ENCODE results near the gene PRKAG2.

Gene PRKAG2

GRCh38 chr7:151823566-151824372 lies 53.1 kb downstream of the PRKAG2 start:
- Histone ChIP-seq H3K36me3 (replicated peaks) (no peaks in the 10 kb centered on the region), H3K4me3 (ENCODE audit: low read depth, low read length) (no peak overlapping the region), H3K27ac (no peak overlapping the region), H3K27me3 (replicated peaks) (peaks cover 13% of the 10 kb centered on the region)
- TF ChIP-seq CTCF (IDR thresholded peaks at IDR 0.05; ENCODE audit: low read depth, low read length, missing control alignments): no peak
- in situ Hi-C loops (cut with HindIII; ENCODE audit: low pct_ligation_motif_present, low sequenced_read_pairs): no loop called here
- DNase-seq: no peak

GRCh38 chr7:151822541-151823181 lies 54.3 kb downstream of the PRKAG2 start:
- Histone ChIP-seq H3K27ac (no peak overlapping the region), H3K27me3 (replicated peaks) (peaks cover 13% of the 10 kb centered on the region), H3K36me3 (replicated peaks) (no peaks in the 10 kb centered on the region), H3K4me3 (ENCODE audit: low read depth, low read length) (no peak overlapping the region)
- DNase-seq: no peak
- in situ Hi-C loops (cut with HindIII; ENCODE audit: low pct_ligation_motif_present, low sequenced_read_pairs): no loop called here
- no peak for TF ChIP-seq CTCF (IDR thresholded peaks at IDR 0.05; ENCODE audit: low read depth, low read length, missing control alignments)

- peaks cover 17% of the 10 kb centered on the region for H3K27me3 ChIP-seq (replicated peaks)
- H3K4me3 ChIP-seq (ENCODE audit: low read depth, low read length): no peak overlapping the region
- no peak overlapping the region for H3K27ac ChIP-seq
- DNase-seq: no peak
- TF ChIP-seq CTCF (IDR thresholded peaks at IDR 0.05; ENCODE audit: low read depth, low read length, missing control alignments): no peak
- in situ Hi-C loops (cut with HindIII; ENCODE audit: low pct_ligation_motif_present, low sequenced_read_pairs): no loop called here
- H3K36me3 ChIP-seq (replicated peaks): no peaks in the 10 kb centered on the region
Measured at GRCh38 chr7:151821806-151822540, 54.9 kb downstream of the PRKAG2 start.

GRCh38 chr7:151821226-151821625 lies 55.7 kb downstream of the PRKAG2 start:
- no peak for TF ChIP-seq CTCF (IDR thresholded peaks at IDR 0.05; ENCODE audit: low read depth, low read length, missing control alignments)
- Histone ChIP-seq H3K27ac (no peak overlapping the region), H3K36me3 (replicated peaks) (no peaks in the 10 kb centered on the region), H3K27me3 (replicated peaks) (peaks cover 21% of the 10 kb centered on the region), H3K4me3 (ENCODE audit: low read depth, low read length) (no peak overlapping the region)
- in situ Hi-C loops (cut with HindIII; ENCODE audit: low pct_ligation_motif_present, low sequenced_read_pairs): no loop called here
- no peak for DNase-seq

- in situ Hi-C loops (cut with HindIII; ENCODE audit: low pct_ligation_motif_present, low sequenced_read_pairs): no loop called here
- peaks cover 22% of the 10 kb centered on the region for H3K27me3 ChIP-seq (replicated peaks)
- no peak for TF ChIP-seq CTCF (IDR thresholded peaks at IDR 0.05; ENCODE audit: low read depth, low read length, missing control alignments)
- H3K27ac ChIP-seq: no peak overlapping the region
- no peaks in the 10 kb centered on the region for H3K36me3 ChIP-seq (replicated peaks)
- H3K4me3 ChIP-seq (ENCODE audit: low read depth, low read length): no peak overlapping the region
- DNase-seq: no peak
Measured at GRCh38 chr7:151820491-151821105, 56.3 kb downstream of the PRKAG2 start.

All from brain microvascular endothelial cell (primary cell).